K562 (cell line): ENCODE measurements around the gene LHPP.

Experiments
- CREB1 ChIP-seq, 2 experiments: sonication (generic) in 1 of 2; formaldehyde crosslinking in 1 of 2; IDR thresholded peaks; 2 replicates each; pipeline versions ENCODE4 v1.6.1 to v1.8.0; 2012 to 2022; ENCODE audit warnings: inconsistent platforms in 1 of 2, mild to moderate bottlenecking in 1 of 2, missing genetic modification reagents in 1 of 2, moderate library complexity in 1 of 2
- CTCF ChIP-seq, 3 experiments: IDR thresholded peaks in 2 of 3; conservative IDR thresholded peaks in 1 of 3; 2 replicates each; pipeline ENCODE4 v1.5.1; 2011 to 2012; ENCODE audit warnings: low read length in 3 of 3, mild to moderate bottlenecking in 3 of 3, control low read depth in 2 of 3, improper control_type of control experiment in 1 of 3, inconsistent platforms in 1 of 3, low read depth in 1 of 3, mixed read lengths in 1 of 3, moderate library complexity in 1 of 3; ENCODE audit not compliant: insufficient read depth in 2 of 3
- MLX ChIP-seq, 2 experiments: fragments of 450-650 bp in 1 of 2; sonication (generic) in 1 of 2; formaldehyde crosslinking; conservative IDR thresholded peaks; 2 replicates each; pipeline versions ENCODE4 v1.4.0 to v1.8.1; 2020 to 2022; ENCODE audit warnings: mild to moderate bottlenecking in 1 of 2, missing genetic modification reagents in 1 of 2
- PRPF4 ChIP-seq: fragments of 200-400 bp; formaldehyde crosslinking; IDR thresholded peaks from one replicate; pipeline ENCODE4 v1.6.1; 2017; ENCODE audit warnings: low read length, low read depth, mild to moderate bottlenecking; ENCODE audit not compliant: insufficient read depth, poor library complexity, severe bottlenecking
- RBM22 ChIP-seq: fragments of 200-400 bp; formaldehyde crosslinking; IDR thresholded peaks from 2 replicates; pipeline ENCODE4 v1.6.1; 2018; ENCODE audit warnings: low read length, low read depth; ENCODE audit not compliant: poor library complexity, severe bottlenecking
- RNF219 ChIP-seq: fragments of 250-450 bp; sonication (Bioruptor Pico); IDR thresholded peaks from 2 replicates; pipeline ENCODE4 v1.5.0; 2022; ENCODE audit warnings: mild to moderate bottlenecking
- SMAD4 ChIP-seq: fragments of 250-450 bp; sonication (Bioruptor Pico); conservative IDR thresholded peaks from 2 replicates; pipeline ENCODE4 v1.8.0; 2021; ENCODE audit warnings: inconsistent platforms, mild to moderate bottlenecking, moderate library complexity

GRCh38 chr10:124451276-124451675 is 10.3 kb upstream of the LHPP start:
- no peak for TF ChIP-seq RBM22
- TF ChIP-seq SMAD4 = no peak
- TF ChIP-seq PRPF4 = no peak
- no peak for TF ChIP-seq CTCF (IDR thresholded peaks at IDR 0.05 in 2 of 3, conservative IDR thresholded peaks at IDR 0.05 in 1 of 3; ENCODE audit: insufficient read depth in 2 of 3, low read depth in 1 of 3, low read length in 3 of 3)
- TF ChIP-seq RNF219 (CRISPR knock-in tag) = no peak
- TF ChIP-seq CREB1 (IDR thresholded peaks at IDR 0.05) = no peak
- no peak for TF ChIP-seq CREB1 (CRISPR knock-in tag; IDR thresholded peaks at IDR 0.05)
- TF ChIP-seq MLX (CRISPR knock-in tag; conservative IDR thresholded peaks at IDR 0.05) = no peak
